HG02610 (cell line): ENCODE results near the gene KDR.

Source experiments
- ATAC-seq: cut with Tn5 transposase; IDR thresholded peaks from one replicate; pipeline ENCODE4 v1.9.1; 2021; ENCODE audit warnings: mild to moderate bottlenecking, moderate library complexity; ENCODE audit not compliant: unreplicated experiment

The KDR gene

GRCh38 chr4:55080174-55080865 lies 45.1 kb downstream of the KDR start:
- no peak for ATAC-seq

DNA sequence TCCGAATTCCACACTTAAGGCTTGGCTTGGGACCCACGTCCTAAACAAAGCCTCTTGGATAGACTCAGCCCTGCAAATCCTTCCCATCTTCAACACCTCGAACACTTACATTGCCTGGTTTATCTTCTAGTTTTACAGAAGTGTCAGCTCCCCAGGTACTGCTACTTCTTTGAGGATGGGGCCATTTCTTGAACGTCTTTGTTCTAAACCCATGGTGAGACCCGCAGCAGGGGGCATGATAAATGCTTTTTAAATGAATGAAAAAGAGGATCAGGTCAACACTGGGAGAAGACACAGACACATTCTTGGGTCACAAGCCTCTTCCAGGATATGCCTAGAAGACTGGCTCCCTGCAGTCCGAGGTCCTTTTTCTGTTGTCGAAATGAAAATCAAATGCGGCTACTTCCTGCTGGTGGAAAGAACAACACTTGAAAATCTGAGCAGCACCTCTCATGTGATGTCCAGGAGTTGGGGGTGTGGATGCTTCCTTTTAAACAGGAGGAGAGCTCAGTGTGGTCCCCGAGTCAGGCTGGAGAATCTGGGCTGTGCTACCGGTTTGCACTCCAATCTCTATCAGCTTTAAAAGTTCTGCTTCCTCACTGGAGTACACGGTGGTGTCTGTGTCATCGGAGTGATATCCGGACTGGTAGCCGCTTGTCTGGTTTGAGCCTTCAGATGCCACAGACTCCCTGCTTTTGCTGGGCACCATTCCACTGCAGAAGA lies 45.8 kb downstream of the KDR start:
- no peak for ATAC-seq

GRCh38 chr4:55078987-55079386 lies 46.4 kb downstream of the KDR start:
- no peak for ATAC-seq

- ATAC-seq: no peak
Observed at GRCh38 chr4:55077577-55077976, 47.8 kb downstream of the KDR start.

DNA sequence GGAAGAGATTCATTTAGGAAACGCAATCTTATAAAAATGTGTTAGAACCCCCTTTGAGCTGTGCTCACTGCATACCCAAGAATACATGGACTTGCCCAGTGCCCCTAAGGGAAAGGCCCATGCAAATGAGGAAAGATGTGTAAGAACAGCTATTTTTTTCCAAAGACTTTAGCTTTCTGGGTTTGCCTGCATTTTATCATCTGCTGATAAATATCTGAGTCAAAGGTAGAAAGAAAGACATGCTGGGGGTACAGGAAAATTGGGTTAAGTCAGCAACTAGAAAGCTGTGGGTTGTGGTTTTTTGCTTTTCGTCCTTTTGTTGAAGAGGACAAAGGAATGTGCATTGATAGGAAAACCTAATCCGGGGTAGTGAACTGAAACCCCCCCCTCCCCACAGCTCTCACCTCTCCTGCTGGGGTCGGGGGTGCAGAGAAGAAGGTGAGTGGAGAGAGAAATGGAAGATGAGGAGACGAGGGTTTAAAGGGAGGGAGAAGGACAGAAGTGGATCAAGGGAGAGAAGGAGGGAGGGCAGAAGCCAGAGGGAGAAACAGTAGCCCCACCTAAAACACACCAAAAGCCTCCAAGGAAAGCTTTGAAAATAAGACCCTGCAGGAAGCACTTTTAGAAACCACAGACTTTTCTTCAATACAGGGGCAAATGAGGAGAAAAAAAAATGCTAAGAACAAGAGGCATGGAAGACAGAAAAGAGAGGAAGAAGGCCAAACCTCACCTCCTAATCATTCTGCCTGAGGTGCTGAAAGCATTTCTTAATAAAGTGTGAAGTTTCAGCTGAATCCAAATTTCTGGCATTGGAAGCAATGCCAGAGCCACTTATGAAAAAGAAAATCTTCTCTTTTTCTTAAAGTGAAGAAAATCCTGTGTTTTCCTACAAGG lies 49.3 kb downstream of the KDR start:
- no peak for ATAC-seq

DNA sequence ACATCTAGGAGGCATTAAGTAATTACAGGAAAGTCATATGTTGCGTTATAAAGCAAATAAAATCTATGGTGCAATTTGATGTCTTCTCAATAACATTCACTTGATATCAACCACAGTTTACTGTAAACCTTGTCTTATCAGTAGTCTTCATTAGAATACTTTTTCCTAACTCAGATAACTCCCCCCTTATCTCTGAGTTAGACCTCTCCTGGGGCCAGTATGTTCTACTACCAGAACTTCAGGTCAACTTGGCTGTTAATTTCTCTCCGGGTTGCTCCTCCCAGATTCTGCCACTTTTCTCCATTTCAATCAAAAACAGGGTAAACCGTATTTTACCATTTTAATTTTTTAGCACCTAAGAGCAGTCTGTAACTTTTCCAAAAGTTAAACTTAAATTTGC lies 50.0 kb downstream of the KDR start:
- no peak for ATAC-seq

DNA sequence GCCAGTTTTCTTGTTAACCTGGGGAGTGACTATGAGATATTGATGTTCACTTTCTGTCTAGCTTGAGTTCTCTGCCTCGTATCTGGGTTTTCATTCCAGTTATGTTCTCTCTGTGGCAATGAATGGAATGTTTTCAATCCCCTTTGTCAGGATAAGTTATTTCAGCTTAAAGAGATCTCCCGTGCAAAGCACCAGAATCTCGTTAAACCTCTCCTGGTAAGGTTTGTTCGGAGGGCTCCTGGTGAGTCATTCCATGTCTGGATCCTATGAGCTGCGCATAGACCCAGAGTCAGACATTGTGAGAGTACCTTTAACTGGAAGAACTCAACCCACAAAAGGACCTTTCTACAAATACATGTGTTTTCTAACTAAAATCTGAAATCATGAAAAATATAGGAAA lies 51.0 kb downstream of the KDR start:
- no peak for ATAC-seq

GRCh38 chr4:55071951-55072350 lies 53.4 kb downstream of the KDR start:
- ATAC-seq: no peak

DNA sequence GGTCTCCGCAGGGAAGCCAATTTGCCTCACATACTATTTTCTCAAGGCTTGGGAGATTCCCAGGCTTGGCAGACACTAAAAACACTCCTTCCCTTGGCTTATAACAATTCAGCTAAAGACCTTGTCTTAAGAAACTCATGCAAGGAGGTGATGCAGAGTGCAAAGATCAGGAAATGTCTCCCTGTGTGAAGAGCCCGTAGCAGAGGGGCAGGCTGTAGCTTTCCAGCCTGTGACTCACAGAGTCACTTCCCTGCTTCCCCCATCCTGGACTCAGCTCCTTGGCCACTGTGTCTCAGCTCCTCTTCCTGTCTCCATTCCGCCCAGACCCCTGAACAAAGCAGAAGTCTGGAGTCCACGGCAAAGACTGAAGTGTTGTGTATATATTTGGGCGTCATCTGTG lies 56.1 kb downstream of the KDR start:
- no peak for ATAC-seq

GRCh38 chr4:55068522-55068921 lies 56.9 kb downstream of the KDR start:
- ATAC-seq: no peak

- no peak for ATAC-seq
Observed at GRCh38 chr4:55066018-55066417, 59.4 kb downstream of the KDR start.

DNA sequence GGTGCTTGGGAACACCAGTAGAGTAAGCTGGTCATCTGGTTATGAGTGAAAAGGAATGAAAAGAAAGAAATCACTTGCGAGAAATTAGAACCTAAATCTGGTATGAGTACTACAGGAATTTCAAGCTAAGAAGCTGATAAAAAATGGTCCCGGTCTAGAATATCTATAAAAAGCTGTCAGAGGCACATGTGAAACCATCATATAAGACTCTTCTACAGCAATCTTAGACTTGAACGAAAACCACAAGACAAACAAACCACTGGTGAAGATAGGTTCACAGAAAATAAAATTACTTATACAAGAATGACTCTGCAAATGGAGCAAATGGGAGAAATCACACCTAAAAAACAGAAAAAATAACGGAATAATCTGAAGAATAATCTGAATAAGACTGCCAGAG lies 69.9 kb downstream of the KDR start:
- ATAC-seq: no peak

GRCh38 chr4:55051532-55051931 lies 73.9 kb downstream of the KDR start:
- ATAC-seq: no peak

DNA sequence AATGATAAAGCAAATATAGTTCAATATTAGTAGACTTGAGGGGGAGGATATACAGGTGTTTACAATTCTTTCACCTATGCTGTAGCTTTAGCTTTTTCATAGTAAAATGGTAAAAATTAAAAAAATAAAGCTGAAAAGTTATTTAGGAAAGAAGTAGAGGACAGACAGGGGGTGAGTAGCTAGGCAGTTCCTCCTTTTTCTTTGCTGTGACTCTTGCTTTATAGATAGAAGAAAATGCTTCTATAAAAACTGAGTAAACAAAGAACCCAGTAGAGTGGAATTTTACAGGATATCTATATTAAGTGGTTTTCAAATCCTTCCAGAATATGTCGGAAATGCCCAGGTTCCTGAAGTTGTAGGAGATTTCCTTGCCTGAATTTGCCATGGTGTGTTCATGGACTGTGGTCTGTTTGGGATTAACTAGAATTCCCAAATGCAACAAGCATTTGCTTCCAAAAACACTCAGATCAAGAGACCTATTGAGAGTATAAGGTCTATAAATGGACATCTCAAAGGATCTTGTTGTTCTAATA lies 74.9 kb downstream of the KDR start:
- ATAC-seq: no peak

GRCh38 chr4:55038176-55038890 lies 87.1 kb downstream of the KDR start:
- ATAC-seq: no peak

DNA sequence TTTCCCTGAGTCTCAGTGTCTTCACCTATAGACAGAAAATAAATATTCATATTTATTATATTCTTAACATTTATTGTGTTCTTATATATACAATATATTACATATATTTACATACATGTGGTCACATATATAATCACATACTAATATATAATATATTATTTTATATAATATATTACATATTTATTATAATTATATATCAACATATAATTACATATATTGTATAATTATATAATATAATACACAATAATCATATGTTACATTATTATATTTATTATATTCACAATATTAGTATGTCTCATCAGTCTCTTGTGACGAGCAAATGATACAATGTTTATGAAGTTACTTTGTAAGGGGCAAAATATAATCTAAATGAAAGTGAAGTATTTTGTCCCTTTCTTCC lies 87.7 kb downstream of the KDR start:
- no peak for ATAC-seq

DNA sequence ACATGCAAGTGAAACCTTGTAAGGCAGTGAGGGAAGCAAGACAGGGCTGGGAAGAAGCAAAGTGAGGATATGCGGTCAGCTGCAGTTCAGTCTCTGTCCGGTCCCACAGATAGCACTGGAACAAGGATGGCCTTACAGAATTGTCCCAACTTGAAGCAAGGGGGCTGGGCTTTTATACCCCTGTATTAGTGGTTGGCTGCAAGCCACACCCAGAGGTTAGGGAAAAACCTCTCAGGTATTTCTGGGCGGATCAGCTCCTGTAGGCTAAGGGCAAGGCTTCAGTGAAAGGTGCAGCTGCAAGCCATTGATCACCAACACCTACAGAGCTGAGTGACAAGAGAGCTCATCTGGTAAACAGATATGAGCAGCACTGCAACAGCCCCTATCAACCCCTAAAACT lies 89.0 kb downstream of the KDR start:
- ATAC-seq: no peak

DNA sequence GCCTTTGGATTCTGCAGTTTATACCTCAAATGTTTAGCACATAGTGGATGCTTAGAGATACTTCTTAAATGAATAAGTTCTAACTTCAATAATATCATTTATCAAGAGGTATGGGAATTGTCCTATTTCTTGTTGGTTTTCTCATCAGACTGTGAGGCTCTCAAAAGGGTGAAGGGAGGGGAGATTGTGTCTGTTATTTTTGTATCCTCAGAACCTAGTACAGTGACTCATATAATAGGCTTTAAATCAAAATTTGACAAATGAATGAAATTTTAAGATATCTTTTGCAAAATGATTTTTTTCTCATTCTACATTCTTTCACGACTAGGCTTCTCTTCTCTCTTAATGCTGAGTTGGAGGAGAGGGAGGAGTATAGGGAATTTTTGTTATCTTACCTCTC lies 89.5 kb downstream of the KDR start:
- no peak for ATAC-seq

DNA sequence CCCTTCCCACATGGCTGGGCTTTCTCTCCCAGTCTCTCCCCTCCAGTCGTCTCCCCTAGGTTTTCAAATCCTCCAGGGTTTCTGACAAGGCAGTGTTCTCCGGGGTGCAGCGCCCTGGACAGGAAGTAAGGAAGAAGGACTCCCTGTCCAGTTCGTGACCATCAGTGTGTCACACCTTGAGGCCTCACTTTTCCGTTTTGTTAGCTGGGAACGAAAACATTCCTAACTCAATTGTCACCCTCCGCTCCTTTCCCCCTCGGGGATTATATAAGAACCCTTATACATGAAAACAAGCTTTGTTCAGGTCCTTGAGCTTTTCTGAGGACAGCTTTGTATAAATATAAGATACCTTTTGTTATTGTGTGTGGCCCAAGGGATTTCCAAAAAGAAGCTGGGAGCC lies 92.1 kb downstream of the KDR start:
- ATAC-seq: no peak

GRCh38 chr4:55032788-55033187 lies 92.6 kb downstream of the KDR start:
- no peak for ATAC-seq

DNA sequence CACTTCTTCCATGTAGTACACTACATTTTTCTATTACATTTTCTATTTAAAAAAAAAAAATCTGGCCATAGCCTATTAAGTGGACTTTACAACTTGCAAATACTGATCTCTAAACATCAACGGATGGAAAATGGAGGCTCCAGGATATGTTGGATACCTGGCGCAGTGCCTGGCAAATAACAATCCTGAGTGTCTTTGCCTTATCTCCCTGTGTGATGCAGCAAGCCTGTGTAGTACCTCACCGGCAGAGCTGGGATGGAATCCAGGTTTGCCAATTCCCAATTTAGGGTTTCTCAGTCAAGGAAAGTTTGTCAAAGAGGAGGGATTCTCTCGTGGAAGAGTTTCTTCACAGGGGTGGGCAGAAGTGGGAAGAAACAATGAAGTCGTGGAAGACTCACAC lies 93.2 kb downstream of the KDR start:
- ATAC-seq: no peak
